Measurements from ENCODE around the gene CCSER1.
"Not testable (repeated sequence)": the region's sequence is repeated elsewhere in the genome, so short reads cannot be mapped to it uniquely, and the experiment has no call there.

CCSER1 gene

GRCh38 chr4:90474484-90474883 lies 347.3 kb downstream of the CCSER1 start:
- no peak overlapping the region for H3K9ac ChIP-seq (ENCODE audit: low read length in 2 of 2)
- no peak overlapping the region for H3K4me3 ChIP-seq (ENCODE audit: low read length in 2 of 2)
- no peaks in the 10 kb centered on the region for H3K36me3 ChIP-seq (ENCODE audit: control insufficient read depth in 2 of 2, insufficient read depth in 2 of 2, low read length in 2 of 2)
- H3K4me1 ChIP-seq (ENCODE audit: control insufficient read depth, insufficient read depth, low read length) = no peaks in the 10 kb centered on the region
- no peaks in the 10 kb centered on the region for H3K27me3 ChIP-seq (ENCODE audit: control insufficient read depth in 1 of 2, insufficient read depth in 2 of 2, low read length in 2 of 2)
- H3K27ac ChIP-seq (ENCODE audit: low read length) = no peak overlapping the region
- no peaks in the 10 kb centered on the region for H3K9me3 ChIP-seq (ENCODE audit: control insufficient read depth in 2 of 2, low read length in 2 of 2)

DNA sequence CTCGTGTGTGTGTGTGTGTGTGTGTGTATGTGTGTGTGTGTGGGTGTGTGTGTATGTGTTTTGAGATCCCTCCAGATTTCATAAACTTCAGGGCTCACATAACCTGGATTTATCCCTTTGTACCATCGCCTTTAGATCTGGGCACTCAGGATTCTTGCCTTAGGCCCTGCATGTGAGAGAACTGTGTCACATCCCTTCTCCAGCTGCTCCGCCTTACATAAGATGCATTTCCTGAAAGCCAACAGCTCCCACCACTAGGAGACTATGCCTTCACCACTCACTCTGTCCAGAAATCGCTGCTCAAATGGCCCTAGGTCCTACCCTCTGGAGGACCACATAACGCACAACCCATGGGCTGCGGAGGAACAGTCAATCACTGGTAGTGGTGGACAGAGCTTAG lies 348.8 kb downstream of the CCSER1 start:
- H3K9me3 ChIP-seq (ENCODE audit: control insufficient read depth in 2 of 2, low read length in 2 of 2) = no peaks in the 10 kb centered on the region
- no peaks in the 10 kb centered on the region for H3K36me3 ChIP-seq (ENCODE audit: control insufficient read depth in 2 of 2, insufficient read depth in 2 of 2, low read length in 2 of 2)
- no peaks in the 10 kb centered on the region for H3K4me1 ChIP-seq (ENCODE audit: control insufficient read depth, insufficient read depth, low read length)

GRCh38 chr4:90476586-90476985 lies 349.4 kb downstream of the CCSER1 start:
- H3K9ac ChIP-seq (ENCODE audit: low read length in 2 of 2) = no peak overlapping the region
- H3K9me3 ChIP-seq (ENCODE audit: control insufficient read depth in 2 of 2, low read length in 2 of 2) = no peaks in the 10 kb centered on the region
- no peaks in the 10 kb centered on the region for H3K27me3 ChIP-seq (ENCODE audit: control insufficient read depth in 1 of 2, insufficient read depth in 2 of 2, low read length in 2 of 2)
- H3K4me3 ChIP-seq (ENCODE audit: low read length in 2 of 2) = no peak overlapping the region
- no peaks in the 10 kb centered on the region for H3K4me1 ChIP-seq (ENCODE audit: control insufficient read depth, insufficient read depth, low read length)
- H3K36me3 ChIP-seq (ENCODE audit: control insufficient read depth in 2 of 2, insufficient read depth in 2 of 2, low read length in 2 of 2) = no peaks in the 10 kb centered on the region
- H3K27ac ChIP-seq (ENCODE audit: low read length) = no peak overlapping the region

More for the DNA sequence above, 348.8 kb downstream of the CCSER1 start:
- no peak overlapping the region for H3K4me3 ChIP-seq (ENCODE audit: low read length in 2 of 2)
- no peaks in the 10 kb centered on the region for H3K27me3 ChIP-seq (ENCODE audit: control insufficient read depth in 1 of 2, insufficient read depth in 2 of 2, low read length in 2 of 2)
- no peak overlapping the region for H3K27ac ChIP-seq (ENCODE audit: low read length)
- H3K9ac ChIP-seq (ENCODE audit: low read length in 2 of 2) = no peak overlapping the region

GRCh38 chr4:90484894-90485293 lies 357.7 kb downstream of the CCSER1 start:
- not testable (repeated sequence) for H3K27me3 ChIP-seq (ENCODE audit: control insufficient read depth in 1 of 2, insufficient read depth in 2 of 2, low read length in 2 of 2); H3K27ac ChIP-seq (ENCODE audit: low read length); H3K4me1 ChIP-seq (ENCODE audit: control insufficient read depth, insufficient read depth, low read length); H3K9ac ChIP-seq (ENCODE audit: low read length in 2 of 2); H3K4me3 ChIP-seq (ENCODE audit: low read length in 2 of 2); H3K9me3 ChIP-seq (ENCODE audit: control insufficient read depth in 2 of 2, low read length in 2 of 2); H3K36me3 ChIP-seq (ENCODE audit: control insufficient read depth in 2 of 2, insufficient read depth in 2 of 2, low read length in 2 of 2)

DNA sequence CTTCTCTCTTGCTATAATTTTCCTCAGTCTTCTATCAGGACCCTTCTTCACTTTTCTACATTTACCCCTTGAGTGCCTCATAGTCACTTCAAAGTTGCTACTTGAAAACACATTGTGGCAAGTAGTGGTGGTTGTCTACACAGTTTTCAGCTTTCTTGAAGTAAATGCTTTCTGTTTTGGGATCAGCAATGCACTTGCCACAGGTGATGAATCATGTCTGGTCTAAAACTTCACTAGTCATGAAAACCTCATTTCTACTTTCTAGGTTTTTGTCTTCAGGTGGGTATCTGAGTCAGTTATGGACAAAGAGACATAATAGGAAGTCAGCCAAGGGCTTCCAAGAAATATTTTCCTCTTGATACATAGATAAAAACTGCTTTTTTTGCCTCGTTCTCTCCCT lies 359.2 kb downstream of the CCSER1 start:
- peaks cover 0 to 3% of the 10 kb centered on the region in 2 donors for H3K9me3 ChIP-seq (ENCODE audit: control insufficient read depth in 2 of 2, low read length in 2 of 2)
- no peaks in the 10 kb centered on the region for H3K4me1 ChIP-seq (ENCODE audit: control insufficient read depth, insufficient read depth, low read length)
- H3K27me3 ChIP-seq (ENCODE audit: control insufficient read depth in 1 of 2, insufficient read depth in 2 of 2, low read length in 2 of 2) = no peaks in the 10 kb centered on the region
- no peak overlapping the region for H3K9ac ChIP-seq (ENCODE audit: low read length in 2 of 2)
- H3K4me3 ChIP-seq (ENCODE audit: low read length in 2 of 2) = no peak overlapping the region
- no peak overlapping the region for H3K27ac ChIP-seq (ENCODE audit: low read length)
- no peaks in the 10 kb centered on the region for H3K36me3 ChIP-seq (ENCODE audit: control insufficient read depth in 2 of 2, insufficient read depth in 2 of 2, low read length in 2 of 2)

- Histone ChIP-seq H3K9ac (ENCODE audit: low read length in 2 of 2) (no peak overlapping the region), H3K27ac (ENCODE audit: low read length) (no peak overlapping the region), H3K36me3 (ENCODE audit: control insufficient read depth in 2 of 2, insufficient read depth in 2 of 2, low read length in 2 of 2) (no peaks in the 10 kb centered on the region), H3K9me3 (ENCODE audit: control insufficient read depth in 2 of 2, low read length in 2 of 2) (no peaks in the 10 kb centered on the region), H3K4me3 (ENCODE audit: low read length in 2 of 2) (no peak overlapping the region), H3K27me3 (ENCODE audit: control insufficient read depth in 1 of 2, insufficient read depth in 2 of 2, low read length in 2 of 2) (no peaks in the 10 kb centered on the region), H3K4me1 (ENCODE audit: control insufficient read depth, insufficient read depth, low read length) (no peaks in the 10 kb centered on the region)
These were observed 368.0 kb downstream of the CCSER1 start for GRCh38 chr4:90495211-90495610.

GRCh38 chr4:90495936-90496335 lies 368.7 kb downstream of the CCSER1 start:
- Histone ChIP-seq H3K27me3 (ENCODE audit: control insufficient read depth in 1 of 2, insufficient read depth in 2 of 2, low read length in 2 of 2) (no peaks in the 10 kb centered on the region), H3K9ac (ENCODE audit: low read length in 2 of 2) (no peak overlapping the region), H3K4me1 (ENCODE audit: control insufficient read depth, insufficient read depth, low read length) (no peaks in the 10 kb centered on the region), H3K4me3 (ENCODE audit: low read length in 2 of 2) (no peak overlapping the region), H3K9me3 (ENCODE audit: control insufficient read depth in 2 of 2, low read length in 2 of 2) (no peaks in the 10 kb centered on the region), H3K27ac (ENCODE audit: low read length) (no peak overlapping the region), H3K36me3 (ENCODE audit: control insufficient read depth in 2 of 2, insufficient read depth in 2 of 2, low read length in 2 of 2) (no peaks in the 10 kb centered on the region)

GRCh38 chr4:90498175-90498574 lies 371.0 kb downstream of the CCSER1 start:
- Histone ChIP-seq H3K4me3 (ENCODE audit: low read length in 2 of 2) (no peak overlapping the region), H3K9me3 (ENCODE audit: control insufficient read depth in 2 of 2, low read length in 2 of 2) (no peaks in the 10 kb centered on the region), H3K27me3 (ENCODE audit: control insufficient read depth in 1 of 2, insufficient read depth in 2 of 2, low read length in 2 of 2) (no peaks in the 10 kb centered on the region), H3K27ac (ENCODE audit: low read length) (no peak overlapping the region), H3K36me3 (ENCODE audit: control insufficient read depth in 2 of 2, insufficient read depth in 2 of 2, low read length in 2 of 2) (no peaks in the 10 kb centered on the region), H3K4me1 (ENCODE audit: control insufficient read depth, insufficient read depth, low read length) (no peaks in the 10 kb centered on the region), H3K9ac (ENCODE audit: low read length in 2 of 2) (no peak overlapping the region)

DNA sequence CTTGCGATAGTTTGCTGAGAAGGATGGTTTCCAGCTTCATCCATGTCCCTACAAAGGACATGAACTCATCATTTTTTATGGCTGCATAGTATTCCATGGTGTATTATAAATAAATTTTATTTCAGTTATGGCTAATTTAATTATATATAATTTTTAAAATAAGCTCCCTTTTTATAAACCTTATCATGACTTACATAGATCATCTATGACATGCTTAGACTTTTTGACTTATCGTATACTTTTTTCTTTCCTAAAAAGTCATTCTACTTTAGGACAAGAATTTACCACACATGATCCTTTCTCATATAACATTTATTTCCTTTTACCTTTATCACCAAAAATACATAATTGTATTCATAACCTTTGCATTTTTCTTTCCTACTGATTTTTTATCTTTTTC lies 376.5 kb downstream of the CCSER1 start:
- no peak overlapping the region for H3K27ac ChIP-seq (ENCODE audit: low read length)
- no peak overlapping the region for H3K9ac ChIP-seq (ENCODE audit: low read length in 2 of 2)
- no peak overlapping the region for H3K4me3 ChIP-seq (ENCODE audit: low read length in 2 of 2)
- no peaks in the 10 kb centered on the region for H3K27me3 ChIP-seq (ENCODE audit: control insufficient read depth in 1 of 2, insufficient read depth in 2 of 2, low read length in 2 of 2)
- no peaks in the 10 kb centered on the region for H3K36me3 ChIP-seq (ENCODE audit: control insufficient read depth in 2 of 2, insufficient read depth in 2 of 2, low read length in 2 of 2)
- no peaks in the 10 kb centered on the region for H3K4me1 ChIP-seq (ENCODE audit: control insufficient read depth, insufficient read depth, low read length)
- no peaks in the 10 kb centered on the region for H3K9me3 ChIP-seq (ENCODE audit: control insufficient read depth in 2 of 2, low read length in 2 of 2)

DNA sequence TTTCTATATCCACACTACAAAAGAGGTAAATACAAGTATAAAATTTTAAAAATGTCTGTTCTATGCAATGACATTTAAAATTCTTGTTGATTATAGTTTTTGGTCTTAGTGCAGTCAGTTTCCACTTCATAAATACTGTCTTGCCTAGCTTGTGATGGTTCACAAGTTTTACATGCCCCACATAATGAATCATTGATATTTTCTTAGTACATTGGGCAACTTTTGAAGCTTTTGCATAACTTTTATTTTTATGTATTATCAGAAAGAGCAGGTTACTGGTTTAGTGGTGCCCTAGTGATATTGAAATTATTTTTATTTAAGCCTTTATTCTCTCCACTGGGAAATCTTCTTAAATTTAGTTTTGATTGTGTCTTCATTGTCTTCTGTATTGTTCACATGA lies 388.0 kb downstream of the CCSER1 start:
- H3K4me1 ChIP-seq (ENCODE audit: control insufficient read depth, insufficient read depth, low read length) = no peaks in the 10 kb centered on the region
- no peak overlapping the region for H3K4me3 ChIP-seq (ENCODE audit: low read length in 2 of 2)
- H3K9ac ChIP-seq (ENCODE audit: low read length in 2 of 2) = no peak overlapping the region
- no peak overlapping the region for H3K27ac ChIP-seq (ENCODE audit: low read length)
- no peaks in the 10 kb centered on the region for H3K36me3 ChIP-seq (ENCODE audit: control insufficient read depth in 2 of 2, insufficient read depth in 2 of 2, low read length in 2 of 2)
- H3K27me3 ChIP-seq (ENCODE audit: control insufficient read depth in 1 of 2, insufficient read depth in 2 of 2, low read length in 2 of 2) = no peaks in the 10 kb centered on the region
- no peaks in the 10 kb centered on the region for H3K9me3 ChIP-seq (ENCODE audit: control insufficient read depth in 2 of 2, low read length in 2 of 2)

- Histone ChIP-seq H3K9ac (ENCODE audit: low read length in 2 of 2) (no peak overlapping the region), H3K4me3 (ENCODE audit: low read length in 2 of 2) (no peak overlapping the region), H3K36me3 (ENCODE audit: control insufficient read depth in 2 of 2, insufficient read depth in 2 of 2, low read length in 2 of 2) (no peaks in the 10 kb centered on the region), H3K4me1 (ENCODE audit: control insufficient read depth, insufficient read depth, low read length) (no peaks in the 10 kb centered on the region), H3K27me3 (ENCODE audit: control insufficient read depth in 1 of 2, insufficient read depth in 2 of 2, low read length in 2 of 2) (no peaks in the 10 kb centered on the region), H3K27ac (ENCODE audit: low read length) (no peak overlapping the region), H3K9me3 (ENCODE audit: control insufficient read depth in 2 of 2, low read length in 2 of 2) (no peaks in the 10 kb centered on the region)
These were observed 401.4 kb downstream of the CCSER1 start for GRCh38 chr4:90528551-90528950.

GRCh38 chr4:90536408-90536807 lies 409.2 kb downstream of the CCSER1 start:
- Histone ChIP-seq H3K4me1 (ENCODE audit: control insufficient read depth, insufficient read depth, low read length) (no peaks in the 10 kb centered on the region), H3K27me3 (ENCODE audit: control insufficient read depth in 1 of 2, insufficient read depth in 2 of 2, low read length in 2 of 2) (no peaks in the 10 kb centered on the region), H3K9me3 (ENCODE audit: control insufficient read depth in 2 of 2, low read length in 2 of 2) (no peaks in the 10 kb centered on the region), H3K9ac (ENCODE audit: low read length in 2 of 2) (no peak overlapping the region), H3K4me3 (ENCODE audit: low read length in 2 of 2) (no peak overlapping the region), H3K27ac (ENCODE audit: low read length) (no peak overlapping the region), H3K36me3 (ENCODE audit: control insufficient read depth in 2 of 2, insufficient read depth in 2 of 2, low read length in 2 of 2) (no peaks in the 10 kb centered on the region)

Data from stomach smooth muscle (tissue), 2 donors.